Measurements from ENCODE around the gene RSPH10B. TPM values are rescaled to one million over a fixed set of nuclear protein-coding genes. Genes with fewer than 3 reads are reported as not detected.
"Not testable (repeated sequence)": the region's sequence is repeated elsewhere in the genome, so short reads cannot be mapped to it uniquely, and the experiment has no call there.

The RSPH10B gene
- total and polyA plus RNA-seq, 9 donors = 0.18 to 9.0 (median 0.54) TPM; not detected in 1

- TF ChIP-seq, protein P1, sequence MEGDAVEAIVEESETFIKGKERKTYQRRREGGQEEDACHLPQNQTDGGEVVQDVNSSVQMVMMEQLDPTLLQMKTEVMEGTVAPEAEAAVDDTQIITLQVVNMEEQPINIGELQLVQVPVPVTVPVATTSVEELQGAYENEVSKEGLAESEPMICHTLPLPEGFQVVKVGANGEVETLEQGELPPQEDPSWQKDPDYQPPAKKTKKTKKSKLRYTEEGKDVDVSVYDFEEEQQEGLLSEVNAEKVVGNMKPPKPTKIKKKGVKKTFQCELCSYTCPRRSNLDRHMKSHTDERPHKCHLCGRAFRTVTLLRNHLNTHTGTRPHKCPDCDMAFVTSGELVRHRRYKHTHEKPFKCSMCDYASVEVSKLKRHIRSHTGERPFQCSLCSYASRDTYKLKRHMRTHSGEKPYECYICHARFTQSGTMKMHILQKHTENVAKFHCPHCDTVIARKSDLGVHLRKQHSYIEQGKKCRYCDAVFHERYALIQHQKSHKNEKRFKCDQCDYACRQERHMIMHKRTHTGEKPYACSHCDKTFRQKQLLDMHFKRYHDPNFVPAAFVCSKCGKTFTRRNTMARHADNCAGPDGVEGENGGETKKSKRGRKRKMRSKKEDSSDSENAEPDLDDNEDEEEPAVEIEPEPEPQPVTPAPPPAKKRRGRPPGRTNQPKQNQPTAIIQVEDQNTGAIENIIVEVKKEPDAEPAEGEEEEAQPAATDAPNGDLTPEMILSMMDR (IDR thresholded peaks at IDR 0.05) = no peak
- no peak for TF ChIP-seq EP300 (IDR thresholded peaks at IDR 0.05)
- no peak for TF ChIP-seq POLR2A (IDR thresholded peaks at IDR 0.05)
- Histone ChIP-seq H3K4me3 (no peak overlapping the region), H3K36me3 (no peaks in the 10 kb centered on the region), H3K27me3 (no peaks in the 10 kb centered on the region), H3K9me3 (no peaks in the 10 kb centered on the region), H3K4me1 (ENCODE audit: insufficient read depth) (no peaks in the 10 kb centered on the region), H3K27ac (no peak overlapping the region)
- WGBS, 3 donors = 92 to 96% (median 93%) methylated on average over 9 of the region's 9 CpGs
- DNase-seq = no peak
- intact Hi-C loops (cut with DNase I) = no loop called here
These were observed 78.0 kb downstream of the RSPH10B start for GRCh38 chr7:5892498-5892897.

DNA sequence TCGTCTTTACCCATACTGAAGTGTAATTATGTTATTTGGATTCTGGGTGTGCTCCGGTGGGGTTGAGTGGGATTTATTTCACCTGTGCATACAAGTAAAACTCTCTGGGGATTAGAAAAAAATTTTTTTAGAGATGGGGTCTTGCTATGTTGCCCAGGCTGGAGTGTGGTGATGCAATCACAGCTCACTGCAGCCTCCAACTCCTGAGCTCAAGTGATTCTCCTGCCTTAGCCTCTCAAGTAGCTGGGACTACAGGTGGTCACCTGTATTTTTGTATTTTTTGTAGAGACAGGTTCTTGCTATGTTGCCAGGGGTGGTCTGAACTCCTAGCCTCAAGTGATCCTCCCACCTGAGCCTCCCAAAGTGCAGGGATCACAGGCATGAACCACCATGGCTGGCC is 80.2 kb downstream of the RSPH10B start:
- H3K4me1 ChIP-seq (ENCODE audit: insufficient read depth); H3K27ac ChIP-seq; H3K36me3 ChIP-seq; intact Hi-C loops (cut with DNase I); H3K9me3 ChIP-seq; H3K27me3 ChIP-seq; H3K4me3 ChIP-seq; DNase-seq: not testable (repeated sequence)
- WGBS, 3 donors = 86 to 93% (median 91%) methylated on average over 2 of the region's 2 CpGs

DNA sequence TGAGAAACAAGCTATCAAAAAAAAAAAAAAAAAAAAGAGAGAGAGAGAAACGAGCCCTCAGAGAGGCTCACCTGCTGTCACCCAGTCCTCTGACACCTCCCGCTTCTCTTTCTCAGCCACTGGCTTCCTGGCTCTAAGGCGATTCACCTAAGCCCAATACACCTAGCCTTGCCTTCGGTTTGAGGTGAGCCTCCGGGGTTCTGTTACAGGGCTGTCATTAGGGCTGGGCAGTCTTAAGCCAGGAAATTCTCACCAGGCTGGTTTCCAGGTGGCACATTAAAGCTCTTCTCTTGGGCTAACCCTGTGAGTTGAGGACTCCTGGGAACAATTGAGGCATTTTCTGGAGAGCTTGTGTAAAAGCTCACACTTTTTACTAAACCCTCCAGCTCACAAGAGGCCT is 82.5 kb downstream of the RSPH10B start:
- H3K9me3 ChIP-seq; intact Hi-C loops (cut with DNase I); H3K27ac ChIP-seq; DNase-seq; H3K4me3 ChIP-seq; H3K27me3 ChIP-seq; H3K36me3 ChIP-seq; H3K4me1 ChIP-seq (ENCODE audit: insufficient read depth): not testable (repeated sequence)
- 81 to 92% (median 89%) methylated on average over 5 of the region's 5 CpGs for WGBS, 3 donors

- H3K27ac ChIP-seq = not testable (repeated sequence)
These were observed 86.1 kb downstream of the RSPH10B start for GRCh38 chr7:5884431-5884830.

GRCh38 chr7:5880106-5880505 is 90.4 kb downstream of the RSPH10B start:
- H3K27ac ChIP-seq; H3K4me1 ChIP-seq (ENCODE audit: insufficient read depth); intact Hi-C loops (cut with DNase I); H3K36me3 ChIP-seq; H3K4me3 ChIP-seq; H3K27me3 ChIP-seq; DNase-seq; H3K9me3 ChIP-seq: not testable (repeated sequence)
- WGBS, 3 donors = 68 to 76% (median 76%) methylated on average over 6 of the region's 6 CpGs

More at GRCh38 chr7:5884431-5884830, 86.1 kb downstream of the RSPH10B start:
- H3K36me3 ChIP-seq; DNase-seq; intact Hi-C loops (cut with DNase I); H3K4me3 ChIP-seq; H3K4me1 ChIP-seq (ENCODE audit: insufficient read depth); H3K9me3 ChIP-seq; H3K27me3 ChIP-seq: not testable (repeated sequence)
- 89 to 93% (median 89%) methylated on average over 5 of the region's 5 CpGs for WGBS, 3 donors

DNA sequence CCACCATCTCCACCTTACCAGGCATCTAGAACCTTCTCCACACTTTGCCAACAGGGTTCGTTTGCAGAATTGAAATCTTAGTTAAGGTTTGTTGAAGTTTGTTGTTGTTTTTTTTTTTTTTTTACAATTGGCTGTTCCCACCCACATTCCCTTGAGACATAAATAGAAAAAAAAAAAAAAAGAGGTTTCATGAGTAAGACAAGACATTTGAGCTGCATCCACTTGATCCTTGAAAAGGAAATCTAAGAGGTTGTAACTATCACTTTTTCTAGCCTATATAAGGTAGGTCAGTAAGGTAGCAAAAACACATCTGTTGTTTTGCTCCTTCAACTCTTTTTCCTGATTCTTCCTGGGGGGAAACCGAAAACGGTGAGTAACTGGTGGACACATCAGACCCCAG is 90.9 kb downstream of the RSPH10B start:
- 70 to 80% (median 70%) methylated on average over 3 of the region's 3 CpGs for WGBS, 3 donors
- H3K4me3 ChIP-seq; H3K36me3 ChIP-seq; DNase-seq; H3K4me1 ChIP-seq (ENCODE audit: insufficient read depth); H3K27ac ChIP-seq; intact Hi-C loops (cut with DNase I); H3K27me3 ChIP-seq; H3K9me3 ChIP-seq: not testable (repeated sequence)

Small RNAs within 50 kb of the gene (small RNA-seq; reads per million reads assigned to genes)
- not detected for gene RF00019
- gene SNORA80D = 0.35 reads per million

Other genes with a start within 250 kb of the RSPH10B start
- 10 to 100 TPM; 28.7 to 46.2 (median 36.6) TPM for gene RNF216, start 189.0 kb downstream of the RSPH10B start, total RNA-seq
- 10 to 100 TPM; 20.1 to 31.7 TPM for gene RNF216, start 189.0 kb downstream of the RSPH10B start, polyA plus RNA-seq
- not detected for gene OCM, start 89.9 kb downstream of the RSPH10B start, total RNA-seq
- gene OCM, start 89.9 kb downstream of the RSPH10B start, polyA plus RNA-seq = under 1 TPM; 0.13 to 0.32 TPM
- 10 to 100 TPM; 30.5 to 70.4 (median 49.5) TPM for gene CCZ1, start 72.0 kb downstream of the RSPH10B start, total RNA-seq
- gene CCZ1, start 72.0 kb downstream of the RSPH10B start, polyA plus RNA-seq = 10 to 100 TPM; 37.2 to 46.1 TPM
- gene PMS2, start 38.4 kb upstream of the RSPH10B start, total RNA-seq = 10 to 100 TPM in 3 of 7 donors, 1 to 10 TPM in 4; 5.2 to 14.5 (median 9.0) TPM
- 10 to 100 TPM in 1 of 2 donors, 1 to 10 TPM in 1; 5.9 to 15.9 TPM for gene PMS2, start 38.4 kb upstream of the RSPH10B start, polyA plus RNA-seq
- 10 to 100 TPM; 16.1 to 37.1 (median 17.8) TPM for gene AIMP2, start 38.6 kb upstream of the RSPH10B start, total RNA-seq
- gene AIMP2, start 38.6 kb upstream of the RSPH10B start, polyA plus RNA-seq = 10 to 100 TPM; 14.1 to 18.2 TPM
- 1 to 10 TPM in 1 of 7 donors, under 1 TPM in 1, not detected in 5; 0.57 to 1.5 TPM for gene ANKRD61, start 60.7 kb upstream of the RSPH10B start, total RNA-seq
- gene ANKRD61, start 60.7 kb upstream of the RSPH10B start, polyA plus RNA-seq = under 1 TPM in 1 of 2 donors, not detected in 1; 0.15 TPM
- 100 to 1,000 TPM in 1 of 7 donors, 10 to 100 TPM in 6; 54.2 to 164 (median 73.1) TPM for gene EIF2AK1, start 88.5 kb upstream of the RSPH10B start, total RNA-seq
- 10 to 100 TPM; 32.5 to 82.3 TPM for gene EIF2AK1, start 88.5 kb upstream of the RSPH10B start, polyA plus RNA-seq
- 10 to 100 TPM in 5 of 7 donors, 1 to 10 TPM in 2; 7.5 to 15.5 (median 12.9) TPM for gene USP42, start 134.3 kb upstream of the RSPH10B start, total RNA-seq
- gene USP42, start 134.3 kb upstream of the RSPH10B start, polyA plus RNA-seq = 1 to 10 TPM; 5.4 to 9.5 TPM